ENCODE results near the gene INPP5E. TPM values are rescaled to one million over a fixed set of nuclear protein-coding genes. Genes with fewer than 3 reads are reported as not detected.

Gene INPP5E
- total RNA-seq, 1 experiment from 2014 or later: 12.4 TPM

- DNase-seq: no peak
- Histone ChIP-seq H3K36me3 (replicated peaks; ENCODE audit: control insufficient read depth, insufficient read depth, low read length) (peaks cover 45% of the 10 kb centered on the region), H3K4me3 (ENCODE audit: insufficient read depth, low read depth, low read length) (no peak overlapping the region), H3K27me3 (ENCODE audit: control insufficient read depth, insufficient read depth, low read length) (peaks cover 3% of the 10 kb centered on the region; the same call in 1 of the 2 replicates)
These were observed 3.4 kb upstream of the INPP5E start for GRCh38 chr9:136443087-136443486.

DNA sequence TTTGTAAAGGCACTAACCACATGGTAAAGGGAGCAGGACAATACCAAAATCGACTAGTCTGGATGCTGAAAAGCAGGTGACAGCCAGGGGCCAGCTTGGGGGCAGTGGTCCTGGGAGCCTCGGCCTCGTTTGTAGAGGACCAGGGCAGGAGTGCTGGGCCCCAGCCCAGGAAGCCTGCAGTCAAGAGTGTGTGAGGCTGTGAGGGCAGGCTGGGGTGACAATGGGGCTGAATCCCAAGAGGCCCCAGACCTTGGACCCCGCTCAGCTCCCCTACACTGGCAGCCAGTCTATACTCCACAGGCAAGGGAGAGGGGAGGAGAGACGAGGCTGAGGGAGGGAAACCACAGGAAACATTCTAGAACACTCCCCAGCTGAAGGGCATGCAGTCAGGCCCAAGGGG lies 2.6 kb upstream of the INPP5E start:
- H3K4me3 ChIP-seq (ENCODE audit: insufficient read depth, low read depth, low read length): no peak overlapping the region

DNA sequence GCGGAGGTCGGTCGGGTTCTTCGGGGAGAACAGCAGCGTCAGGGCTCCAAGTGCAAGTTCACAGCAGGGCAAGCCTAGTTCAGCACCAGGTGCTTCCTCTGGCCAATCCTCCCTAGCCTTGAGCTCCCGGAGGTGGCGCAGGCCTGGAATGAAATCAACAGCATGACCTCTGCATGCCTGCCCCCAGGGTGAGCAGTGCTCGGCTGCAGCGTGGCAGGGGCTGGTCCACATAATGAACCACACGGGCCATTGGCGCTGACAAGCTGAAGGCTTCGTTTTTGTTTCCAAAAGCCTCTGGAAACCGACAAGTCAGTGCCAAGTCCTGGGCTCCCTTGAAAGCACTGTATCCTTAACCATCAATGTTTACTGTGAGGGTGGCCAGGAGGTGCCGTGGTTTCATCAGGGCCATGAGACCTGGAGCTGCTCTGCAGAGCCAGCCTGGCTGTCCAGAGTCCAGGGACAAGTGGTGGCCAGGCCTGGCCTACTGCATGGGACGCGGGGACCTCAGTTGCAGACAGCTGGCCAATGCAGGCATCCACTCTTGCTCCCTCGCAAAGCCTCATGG lies 2.1 kb upstream of the INPP5E start:
- Histone ChIP-seq H3K27me3 (ENCODE audit: control insufficient read depth, insufficient read depth, low read length) (peaks cover 3% of the 10 kb centered on the region; the same call in 1 of the 2 replicates), H3K4me3 (ENCODE audit: insufficient read depth, low read depth, low read length) (no peak overlapping the region), H3K36me3 (replicated peaks; ENCODE audit: control insufficient read depth, insufficient read depth, low read length) (peaks cover 36% of the 10 kb centered on the region)
- DNase-seq: no peak

More for the DNA sequence above, 2.6 kb upstream of the INPP5E start:
- Histone ChIP-seq H3K36me3 (replicated peaks; ENCODE audit: control insufficient read depth, insufficient read depth, low read length) (peaks cover 41% of the 10 kb centered on the region), H3K27me3 (ENCODE audit: control insufficient read depth, insufficient read depth, low read length) (peaks cover 3% of the 10 kb centered on the region; the same call in 1 of the 2 replicates)
- DNase-seq: no peak

- Histone ChIP-seq H3K27me3 (ENCODE audit: control insufficient read depth, insufficient read depth, low read length) (peaks cover 3% of the 10 kb centered on the region; the same call in 1 of the 2 replicates), H3K4me3 (ENCODE audit: insufficient read depth, low read depth, low read length) (no peak overlapping the region), H3K36me3 (replicated peaks; ENCODE audit: control insufficient read depth, insufficient read depth, low read length) (peaks cover 33% of the 10 kb centered on the region)
- no peak for DNase-seq
These were observed 1.6 kb upstream of the INPP5E start for GRCh38 chr9:136441191-136441680.

DNA sequence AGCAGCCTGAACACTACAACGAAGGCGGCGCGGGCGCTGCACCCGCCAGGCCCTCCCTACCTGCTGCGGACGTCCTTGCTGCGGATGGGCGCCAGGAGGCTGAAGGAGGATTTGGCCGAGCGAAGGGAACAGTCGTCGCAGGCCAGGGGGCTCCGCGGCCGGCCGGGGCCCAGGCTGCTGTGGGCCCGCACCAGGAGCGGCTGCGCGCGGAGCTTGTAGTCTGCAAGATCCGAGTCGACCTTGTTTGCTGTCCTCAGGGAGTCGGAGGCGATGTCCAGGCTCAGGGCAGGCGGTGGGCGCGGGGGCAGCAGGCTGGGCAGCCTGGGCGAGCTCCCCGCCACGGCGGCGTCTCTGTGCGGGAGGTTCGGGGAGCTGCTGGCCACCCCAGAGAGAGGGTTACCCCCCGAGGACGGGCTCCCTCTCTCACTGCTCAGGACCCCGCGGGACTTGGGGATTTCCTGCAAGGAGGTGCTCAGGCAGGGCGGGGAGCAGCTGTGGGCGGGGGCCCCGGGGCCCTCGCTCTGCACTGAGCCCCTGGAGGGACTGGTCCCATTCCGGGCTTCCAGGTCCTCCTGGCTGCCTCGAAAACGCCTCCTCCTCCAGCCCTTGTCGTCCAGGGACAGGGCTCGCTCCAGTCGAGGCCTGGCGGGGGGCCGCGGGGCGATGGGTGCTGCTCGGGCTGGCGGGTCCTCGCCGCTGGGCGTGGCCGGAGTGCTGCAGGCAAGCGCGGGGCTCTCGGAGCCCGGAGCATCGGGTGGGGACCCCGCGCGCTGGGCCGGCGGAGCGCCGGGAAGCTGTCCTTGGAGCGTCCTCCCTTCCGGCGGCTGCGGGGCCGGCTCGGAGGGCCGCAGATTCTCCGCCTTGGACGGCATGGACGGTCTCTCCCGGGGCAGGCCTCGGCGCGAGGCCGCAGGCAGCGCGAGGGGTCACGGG lies 831 bp downstream of the INPP5E start:
- peak overlapping the region; percentile 71 for H3K4me3 ChIP-seq (ENCODE audit: insufficient read depth, low read depth, low read length)
- peaks cover 18% of the 10 kb centered on the region for H3K36me3 ChIP-seq (replicated peaks; ENCODE audit: control insufficient read depth, insufficient read depth, low read length)
- DNase-seq: peak; percentile 89
- peaks cover 3% of the 10 kb centered on the region; the same call in 1 of the 2 replicates for H3K27me3 ChIP-seq (ENCODE audit: control insufficient read depth, insufficient read depth, low read length)

- Histone ChIP-seq H3K36me3 (replicated peaks; ENCODE audit: control insufficient read depth, insufficient read depth, low read length) (peaks cover 15% of the 10 kb centered on the region), H3K27me3 (ENCODE audit: control insufficient read depth, insufficient read depth, low read length) (peaks cover 3% of the 10 kb centered on the region; the same call in 1 of the 2 replicates), H3K4me3 (ENCODE audit: insufficient read depth, low read depth, low read length) (peak overlapping the region; percentile 71)
- DNase-seq: no peak
These were observed 1.7 kb downstream of the INPP5E start for GRCh38 chr9:136437839-136438547.

DNA sequence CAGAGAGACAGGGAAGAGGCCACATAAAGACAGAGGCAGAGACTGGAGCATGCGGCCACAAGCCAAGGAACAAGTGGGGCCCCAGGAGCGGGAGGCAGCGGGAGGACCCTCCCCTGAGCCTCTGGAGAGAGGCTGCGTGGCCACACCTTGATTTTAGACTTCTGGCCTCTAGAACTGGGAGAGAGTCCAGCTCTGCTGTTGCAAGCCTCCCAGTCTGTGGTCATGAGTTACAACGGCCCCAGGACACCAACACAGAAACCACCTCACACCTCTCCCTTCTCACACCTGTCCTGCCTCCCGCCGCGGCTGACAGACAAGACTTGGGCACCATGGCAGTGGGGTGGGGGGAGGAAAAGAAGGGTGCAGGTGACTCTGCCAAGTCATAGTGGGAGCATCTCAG lies 2.2 kb downstream of the INPP5E start:
- Histone ChIP-seq H3K27me3 (ENCODE audit: control insufficient read depth, insufficient read depth, low read length) (peaks cover 3% of the 10 kb centered on the region; the same call in 1 of the 2 replicates), H3K4me3 (ENCODE audit: insufficient read depth, low read depth, low read length) (0 out of 2 replicates have a peak overlapping the region, but pooled peaks have one; percentile 71)
- no peak for DNase-seq

DNA sequence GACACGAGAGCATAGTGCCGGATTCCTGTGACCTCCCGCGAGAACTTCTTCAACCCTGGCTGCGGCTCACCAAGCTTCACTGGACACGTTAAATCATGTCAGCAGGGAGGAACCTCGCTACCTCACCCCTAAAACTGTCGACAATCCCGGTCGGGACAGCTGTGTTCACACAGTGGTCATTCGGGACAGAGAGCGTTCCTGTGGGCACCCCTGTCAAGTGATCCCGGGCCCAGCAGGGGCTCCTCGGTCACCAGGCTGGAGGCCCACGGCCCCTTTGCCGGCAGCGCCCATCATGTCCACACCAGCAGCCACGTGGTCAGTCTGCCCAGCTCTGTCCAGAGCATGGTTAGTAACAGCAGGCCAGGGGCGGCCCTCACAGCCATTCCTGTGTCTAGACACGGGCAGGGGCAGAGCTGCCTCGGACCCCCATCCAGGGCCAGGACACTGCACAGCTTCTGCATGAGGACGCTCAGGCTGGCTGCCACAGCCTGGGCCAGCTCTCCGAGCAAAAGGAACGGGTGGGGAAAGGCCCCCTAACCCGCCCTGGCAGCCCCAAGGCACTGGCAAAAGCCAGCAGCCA lies 3.5 kb downstream of the INPP5E start:
- Histone ChIP-seq H3K36me3 (replicated peaks; ENCODE audit: control insufficient read depth, insufficient read depth, low read length) (peaks cover 4% of the 10 kb centered on the region), H3K4me3 (ENCODE audit: insufficient read depth, low read depth, low read length) (no peak overlapping the region)
- no peak for DNase-seq

More for the DNA sequence above, 2.2 kb downstream of the INPP5E start:
- peaks cover 13% of the 10 kb centered on the region for H3K36me3 ChIP-seq (replicated peaks; ENCODE audit: control insufficient read depth, insufficient read depth, low read length)

DNA sequence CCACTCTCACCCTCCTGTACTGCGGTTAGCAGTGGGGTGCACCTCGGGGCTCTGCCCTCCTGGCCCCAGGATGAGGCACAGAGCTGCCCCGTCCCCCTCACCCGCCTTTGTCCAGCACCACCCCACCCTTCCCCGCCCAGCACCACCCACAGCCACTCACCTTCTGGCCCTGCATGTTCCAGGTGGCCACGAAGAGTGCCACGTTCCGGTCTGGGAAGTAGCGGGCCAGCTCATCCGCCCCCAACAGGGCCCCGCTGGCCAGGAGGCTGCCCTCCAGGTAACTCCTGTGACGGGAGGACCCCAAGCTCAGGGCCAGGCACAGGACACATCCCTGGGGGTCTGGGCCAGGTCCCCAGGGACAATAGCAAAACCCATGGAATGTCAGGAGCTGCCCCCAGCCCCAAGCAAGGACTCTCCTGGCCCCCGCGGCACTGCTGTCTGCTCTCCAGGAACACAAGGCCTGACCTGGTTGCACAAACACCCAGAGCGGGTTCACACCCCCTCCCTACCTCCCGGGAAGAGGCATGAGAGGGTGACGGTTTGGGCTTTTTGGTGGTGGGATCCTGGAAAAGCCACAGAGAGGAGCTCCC lies 5.0 kb downstream of the INPP5E start:
- no peaks in the 10 kb centered on the region; the same call in none of the 2 replicates for H3K36me3 ChIP-seq (replicated peaks; ENCODE audit: control insufficient read depth, insufficient read depth, low read length)
- no peak overlapping the region for H3K4me3 ChIP-seq (ENCODE audit: insufficient read depth, low read depth, low read length)
- peaks cover 3% of the 10 kb centered on the region; the same call in 1 of the 2 replicates for H3K27me3 ChIP-seq (ENCODE audit: control insufficient read depth, insufficient read depth, low read length)
- no peak for DNase-seq

More for the DNA sequence above, 3.5 kb downstream of the INPP5E start:
- H3K27me3 ChIP-seq (ENCODE audit: control insufficient read depth, insufficient read depth, low read length): peaks cover 3% of the 10 kb centered on the region; the same call in 1 of the 2 replicates

- H3K4me3 ChIP-seq (ENCODE audit: insufficient read depth, low read depth, low read length): no peak overlapping the region
- DNase-seq: no peak
- H3K27me3 ChIP-seq (ENCODE audit: control insufficient read depth, insufficient read depth, low read length): peaks cover 3% of the 10 kb centered on the region; the same call in 1 of the 2 replicates
- H3K36me3 ChIP-seq (replicated peaks; ENCODE audit: control insufficient read depth, insufficient read depth, low read length): peaks cover 2% of the 10 kb centered on the region
These were observed 5.6 kb downstream of the INPP5E start for GRCh38 chr9:136433849-136434579.

GRCh38 chr9:136433043-136433715 lies 6.5 kb downstream of the INPP5E start:
- Histone ChIP-seq H3K4me3 (ENCODE audit: insufficient read depth, low read depth, low read length) (no peak overlapping the region), H3K27me3 (ENCODE audit: control insufficient read depth, insufficient read depth, low read length) (no peaks in the 10 kb centered on the region), H3K36me3 (replicated peaks; ENCODE audit: control insufficient read depth, insufficient read depth, low read length) (peaks cover 2% of the 10 kb centered on the region)
- DNase-seq: no peak

DNA sequence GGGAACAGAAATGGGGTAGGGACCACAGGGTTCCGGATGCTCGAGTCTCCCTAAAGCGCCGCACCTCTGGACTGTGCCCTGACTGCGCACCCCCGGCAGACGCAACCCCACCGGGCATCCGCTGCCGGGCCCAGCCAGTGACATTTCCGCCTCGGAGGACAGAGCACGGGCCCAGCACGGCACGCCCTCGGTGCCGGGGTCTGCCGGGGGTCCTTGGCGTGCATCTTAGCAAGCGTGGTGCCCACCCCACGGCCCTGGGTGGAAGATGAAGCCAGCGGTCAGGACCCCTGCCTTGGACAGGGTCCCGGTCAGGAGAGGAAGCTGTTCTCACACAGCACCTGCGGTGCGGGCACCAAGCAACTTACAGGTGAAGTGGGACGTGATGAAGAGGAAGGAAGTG lies 7.1 kb downstream of the INPP5E start:
- Histone ChIP-seq H3K36me3 (replicated peaks; ENCODE audit: control insufficient read depth, insufficient read depth, low read length) (peaks cover 2% of the 10 kb centered on the region), H3K27me3 (ENCODE audit: control insufficient read depth, insufficient read depth, low read length) (no peaks in the 10 kb centered on the region), H3K4me3 (ENCODE audit: insufficient read depth, low read depth, low read length) (no peak overlapping the region)
- no peak for DNase-seq

Data from H7 (cell line).